Measurements from ENCODE around the gene SOX1. TPM values are rescaled to one million over a fixed set of nuclear protein-coding genes. Genes with fewer than 3 reads are reported as not detected.

Gene SOX1
- total RNA-seq, 1 donor: not detected

- no peak for DNase-seq (ENCODE audit: low read depth)
- H3K4me3 ChIP-seq (ENCODE audit: low read depth, low read length): no peak overlapping the region
- TF ChIP-seq CTCF (IDR thresholded peaks at IDR 0.05; ENCODE audit: insufficient read depth, low read depth, low read length): no peak
Observed at GRCh38 chr13:112034231-112034630, 32.7 kb upstream of the SOX1 start.

- no peak for DNase-seq (ENCODE audit: low read depth)
- TF ChIP-seq CTCF (IDR thresholded peaks at IDR 0.05; ENCODE audit: insufficient read depth, low read depth, low read length): no peak
Observed at GRCh38 chr13:112034846-112035245, 32.1 kb upstream of the SOX1 start.

GRCh38 chr13:112042496-112042895 lies 24.5 kb upstream of the SOX1 start:
- no peak for DNase-seq (ENCODE audit: low read depth)
- TF ChIP-seq CTCF (IDR thresholded peaks at IDR 0.05; ENCODE audit: insufficient read depth, low read depth, low read length): no peak
- H3K4me3 ChIP-seq (ENCODE audit: low read depth, low read length): no peak overlapping the region

More at GRCh38 chr13:112034846-112035245, 32.1 kb upstream of the SOX1 start:
- H3K4me3 ChIP-seq (ENCODE audit: low read depth, low read length): no peak overlapping the region

- TF ChIP-seq CTCF (IDR thresholded peaks at IDR 0.05; ENCODE audit: insufficient read depth, low read depth, low read length): no peak
- no peak for DNase-seq (ENCODE audit: low read depth)
- no peak overlapping the region for H3K4me3 ChIP-seq (ENCODE audit: low read depth, low read length)
Observed at GRCh38 chr13:112052213-112052612, 14.7 kb upstream of the SOX1 start.

GRCh38 chr13:112053167-112053743 lies 13.7 kb upstream of the SOX1 start:
- no peak overlapping the region for H3K4me3 ChIP-seq (ENCODE audit: low read depth, low read length)
- DNase-seq (ENCODE audit: low read depth): no peak
- TF ChIP-seq CTCF (IDR thresholded peaks at IDR 0.05; ENCODE audit: insufficient read depth, low read depth, low read length): no peak

GRCh38 chr13:112053744-112054615 lies 13.0 kb upstream of the SOX1 start:
- no peak for TF ChIP-seq CTCF (IDR thresholded peaks at IDR 0.05; ENCODE audit: insufficient read depth, low read depth, low read length)
- DNase-seq (ENCODE audit: low read depth): no peak
- no peak overlapping the region for H3K4me3 ChIP-seq (ENCODE audit: low read depth, low read length)
